ENCODE results near the gene LPIN2.

LPIN2 gene

GRCh38 chr18:2979871-2980790, 32.8 kb downstream of the LPIN2 start:
- DNase-seq, result no peak

- no peak for DNase-seq
Measured at GRCh38 chr18:2979129-2979528, 33.8 kb downstream of the LPIN2 start.

- DNase-seq, result peak; percentile 44
Measured at GRCh38 chr18:2978661-2979106, 34.3 kb downstream of the LPIN2 start.

- DNase-seq, result no peak
Measured at GRCh38 chr18:2978208-2978607, 34.7 kb downstream of the LPIN2 start.

- DNase-seq, result no peak
Measured at GRCh38 chr18:2976218-2977132, 36.5 kb downstream of the LPIN2 start.

DNA sequence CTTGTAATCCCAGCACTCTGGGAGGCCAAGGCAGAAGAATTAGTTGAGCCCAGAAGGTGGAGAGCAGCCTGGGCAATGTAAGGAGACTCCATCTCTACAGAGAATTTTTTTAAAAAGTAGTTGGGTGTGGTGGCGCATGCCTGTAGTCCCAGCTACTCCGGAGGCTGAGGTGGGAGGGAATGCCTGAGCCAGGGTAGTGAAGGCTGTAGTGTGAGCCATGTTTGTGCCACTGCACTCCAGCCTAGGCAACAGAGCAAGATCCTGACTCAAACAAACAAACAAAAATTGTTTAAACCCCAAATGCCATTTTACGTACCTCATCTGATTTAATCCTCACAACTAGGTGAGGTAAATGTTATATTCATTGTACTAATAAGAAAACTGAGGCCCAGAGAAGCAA, 38.2 kb downstream of the LPIN2 start:
- no peak for DNase-seq

DNA sequence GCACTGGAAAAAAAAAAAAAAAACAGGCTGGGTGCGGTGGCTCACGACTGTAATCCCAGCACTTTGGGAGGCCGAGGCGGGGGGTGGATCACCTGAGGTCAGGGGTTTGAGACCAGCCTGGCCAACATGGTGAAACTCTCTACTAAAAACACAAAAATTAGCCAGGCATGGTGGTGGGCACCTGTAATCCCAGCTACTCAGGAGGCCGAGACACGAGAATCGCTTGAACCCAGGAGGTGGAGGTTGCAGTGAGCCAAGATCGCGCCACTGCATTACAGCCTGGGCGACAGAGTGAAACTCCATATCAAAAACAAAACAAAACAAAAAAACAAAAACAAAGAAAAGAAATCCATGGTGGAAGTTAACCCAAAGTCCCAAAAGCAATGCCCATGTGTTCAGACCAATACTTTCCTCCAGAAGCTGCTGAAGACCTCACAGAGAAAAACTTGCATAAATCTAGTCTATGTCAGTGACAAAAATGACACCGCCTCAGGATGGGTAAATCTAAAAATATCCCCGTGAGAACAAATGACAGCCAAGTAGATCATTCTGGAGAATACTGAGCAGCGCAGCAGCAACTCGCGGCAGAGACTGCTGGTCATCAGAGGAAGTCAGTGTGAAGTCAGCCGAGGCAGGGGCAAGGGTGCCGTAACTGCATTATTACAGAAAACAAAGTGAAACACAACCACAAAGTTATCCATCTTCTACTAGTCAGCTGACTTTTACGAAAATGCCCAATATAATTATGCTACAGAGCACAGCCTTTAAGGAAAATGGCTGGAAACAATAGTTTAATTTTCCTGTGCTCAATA, 41.0 kb downstream of the LPIN2 start:
- peak; percentile 56 for DNase-seq

DNA sequence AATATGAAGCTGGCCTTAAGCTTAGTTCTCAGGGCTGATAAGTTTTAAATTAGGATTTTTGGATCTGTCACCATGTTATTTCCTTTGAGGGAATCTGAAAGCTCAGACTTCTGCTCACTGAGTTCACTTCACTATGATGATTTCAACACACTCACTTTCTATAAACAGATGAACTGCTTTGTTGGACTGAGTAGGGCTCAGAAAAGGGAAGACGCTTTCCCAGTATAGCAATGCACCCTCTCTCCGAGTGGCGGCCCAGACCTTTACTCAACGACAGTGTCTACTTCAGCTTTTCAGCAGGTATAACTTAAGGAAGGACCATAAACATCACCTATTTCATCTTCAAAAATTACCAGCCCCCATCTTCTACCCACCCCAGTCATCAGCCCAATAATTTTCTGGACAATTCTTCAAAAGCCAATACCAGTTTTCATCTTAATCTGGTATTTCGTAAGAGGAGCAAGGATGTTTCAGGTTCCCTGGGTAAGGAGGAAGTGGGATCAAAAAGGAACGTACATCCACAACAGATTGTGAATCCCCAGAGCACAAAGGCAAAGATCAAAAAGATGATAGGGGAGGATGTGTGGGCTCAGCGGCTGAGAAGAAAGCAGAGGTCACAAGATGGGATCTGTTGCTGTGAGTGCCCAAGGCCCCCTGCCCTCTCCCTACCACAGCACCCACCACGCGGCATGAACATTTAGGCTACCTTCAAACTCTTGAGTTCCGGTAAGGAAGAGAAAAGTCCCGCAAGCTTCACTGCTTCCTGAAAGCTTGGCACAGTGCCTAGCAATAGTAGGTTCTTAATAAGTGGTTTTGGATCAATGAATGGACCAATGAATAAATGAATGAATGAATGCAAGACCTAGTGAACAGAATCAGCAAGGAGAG, 41.9 kb downstream of the LPIN2 start:
- DNase-seq, result no peak

- DNase-seq, result no peak
Measured at GRCh38 chr18:2970344-2970743, 42.6 kb downstream of the LPIN2 start.

DNA sequence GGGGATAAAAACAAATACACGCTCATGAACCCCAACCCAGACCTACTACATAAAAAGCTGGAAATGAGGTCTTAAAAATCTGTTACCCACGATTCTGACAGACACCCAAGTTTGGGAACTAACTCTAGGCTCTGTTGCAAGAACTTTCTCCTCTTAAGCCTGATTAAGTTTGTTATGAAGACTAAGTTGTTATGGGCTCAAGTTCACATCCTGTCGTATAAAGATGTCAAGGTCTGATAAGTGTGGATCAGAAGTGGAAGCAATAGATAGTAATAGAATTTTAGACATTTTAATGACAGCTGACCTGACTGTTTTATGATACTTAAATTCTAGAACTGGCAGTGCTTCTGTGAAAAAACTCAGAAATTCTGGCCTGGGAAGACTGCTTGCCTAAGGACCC, 43.2 kb downstream of the LPIN2 start:
- DNase-seq, result no peak

GRCh38 chr18:2968606-2969005, 44.3 kb downstream of the LPIN2 start:
- DNase-seq, result no peak

- no peak for DNase-seq
Measured at GRCh38 chr18:2967820-2968219, 45.1 kb downstream of the LPIN2 start.

DNA sequence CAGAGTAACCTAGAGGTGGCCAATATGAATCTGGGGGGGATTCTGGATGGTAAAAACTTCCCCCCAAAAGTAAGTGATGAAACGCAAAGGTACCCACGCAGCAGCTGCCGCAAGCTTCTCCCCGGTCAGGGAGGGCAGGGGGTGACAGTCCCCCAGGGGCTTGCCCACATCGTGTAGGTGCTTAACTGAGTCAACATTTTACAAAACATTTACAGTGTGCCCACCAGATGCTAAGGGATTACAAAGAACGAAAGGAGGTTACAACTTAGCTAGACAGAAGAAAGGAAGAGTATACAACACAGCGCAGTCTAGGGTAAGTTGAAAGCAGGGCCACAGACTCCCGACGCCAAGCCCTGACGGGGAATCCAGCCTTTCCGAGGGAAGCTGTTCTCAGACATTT, 45.6 kb downstream of the LPIN2 start:
- no peak for DNase-seq

DNA sequence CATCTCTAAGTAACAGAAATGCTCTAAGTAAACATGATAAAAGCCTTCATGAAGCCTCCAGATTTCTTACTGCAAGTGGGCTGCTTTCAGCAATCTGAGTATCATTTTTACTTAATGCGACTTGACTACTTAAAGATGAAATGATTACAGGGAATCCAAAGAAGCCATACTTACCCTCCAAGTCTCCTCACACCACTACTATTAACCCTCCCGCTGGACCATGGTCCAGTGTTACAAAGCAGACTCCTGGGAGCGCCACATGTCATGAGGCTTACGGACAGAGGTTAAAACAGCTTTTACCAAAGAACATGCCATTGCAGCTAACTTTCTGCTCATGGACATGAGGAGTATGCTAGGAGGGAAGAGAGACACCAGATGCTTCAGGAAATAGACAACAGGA, 46.4 kb downstream of the LPIN2 start:
- no peak for DNase-seq

DNA sequence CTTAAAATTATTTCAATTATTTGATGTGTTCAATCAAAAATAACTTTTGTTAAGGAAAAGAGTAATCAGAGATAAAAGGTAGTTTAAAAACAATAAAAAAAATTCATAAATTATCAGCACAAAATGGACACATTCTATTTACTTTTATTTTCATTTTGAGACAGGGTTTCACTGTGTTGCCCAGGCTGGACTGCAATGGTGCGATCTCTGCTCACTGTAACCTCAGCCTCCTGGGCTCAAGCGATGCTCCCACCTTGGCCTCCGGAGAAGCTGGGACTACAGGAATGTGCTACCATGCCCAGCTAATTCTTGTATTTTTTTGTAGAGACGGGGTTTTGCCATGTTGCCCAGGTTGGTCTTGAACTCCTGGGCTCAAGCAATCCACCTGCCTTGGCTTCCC, 47.1 kb downstream of the LPIN2 start:
- no peak for DNase-seq

DNA sequence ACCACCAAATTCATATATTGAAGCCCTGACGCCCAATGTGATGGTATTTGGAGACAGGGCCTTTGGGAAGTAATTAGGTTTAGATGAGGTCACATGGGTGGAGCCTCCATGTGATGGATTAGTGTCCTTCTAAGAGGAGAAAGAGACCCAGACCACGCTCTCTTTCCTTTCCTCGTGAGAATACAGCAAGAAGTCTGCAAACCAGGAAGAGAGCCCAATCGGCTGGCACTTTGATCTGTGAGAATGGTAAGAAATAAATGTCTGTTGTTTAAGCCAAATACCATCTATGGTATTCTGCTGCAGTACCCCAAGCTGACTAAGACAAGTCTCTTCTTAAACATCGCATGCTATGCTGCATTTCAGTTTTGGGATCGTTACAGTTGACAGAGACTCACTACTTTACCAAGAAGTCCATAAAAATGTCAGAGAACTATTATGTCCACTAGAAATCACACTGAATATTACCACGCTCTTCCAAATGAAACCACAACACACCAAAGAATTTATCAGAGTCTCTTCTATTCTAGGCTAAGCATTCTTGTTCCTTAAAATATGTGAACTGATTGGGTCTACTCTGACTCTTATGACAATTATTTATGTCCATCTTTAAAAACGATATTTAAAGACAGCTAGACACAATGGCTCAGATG, 48.5 kb downstream of the LPIN2 start:
- no peak for DNase-seq

Measured in stimulated activated CD4-positive, alpha-beta T cell treated with anti-CD3 and anti-CD28 coated beads, Interleukin-4, amount 100 ng/mL, for 1 hour (primary cell).